IPS-18c (cell line): ENCODE measurements around the gene TMPRSS5.

ENCODE experiments used
- H3K4me3 ChIP-seq: 2 replicates; pipeline ENCODE4 v1.7.0; 2013; ENCODE audit warnings: low read depth, mild to moderate bottlenecking, low read length, moderate library complexity; ENCODE audit not compliant: insufficient read depth
- H3K9me3 ChIP-seq: one replicate; pipeline ENCODE4 v1.6.1; 2013; ENCODE audit warnings: mild to moderate bottlenecking, low read length, moderate library complexity; ENCODE audit not compliant: control insufficient read depth, insufficient read depth

Gene TMPRSS5

GRCh38 chr11:113647856-113648255, 58.3 kb downstream of the TMPRSS5 start:
- no peak overlapping the region for H3K4me3 ChIP-seq
- H3K9me3 ChIP-seq = peaks cover 4% of the 10 kb centered on the region

GRCh38 chr11:113647108-113647507, 59.0 kb downstream of the TMPRSS5 start:
- H3K9me3 ChIP-seq = peaks cover 4% of the 10 kb centered on the region
- no peak overlapping the region for H3K4me3 ChIP-seq

GRCh38 chr11:113645593-113646349, 60.3 kb downstream of the TMPRSS5 start:
- H3K4me3 ChIP-seq = no peak overlapping the region

DNA sequence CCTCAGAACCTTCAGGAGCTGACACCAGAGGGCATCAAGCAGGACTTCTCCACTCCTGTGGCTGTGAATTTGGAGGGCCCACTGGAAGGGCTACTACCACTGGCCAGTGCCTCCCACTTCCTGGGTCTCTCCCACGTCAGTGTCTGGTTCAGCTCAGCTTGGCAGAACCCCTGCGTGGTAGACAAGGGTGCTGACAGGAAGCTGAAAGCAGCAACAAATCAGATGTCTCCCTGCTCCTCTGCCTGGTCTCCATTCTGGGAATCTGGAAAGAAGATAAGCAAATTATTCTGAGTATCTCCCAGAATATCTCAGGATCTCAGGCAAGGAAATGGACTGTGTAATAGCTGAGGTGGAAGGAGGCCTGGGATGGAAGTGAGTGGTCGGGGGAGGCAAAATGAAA, 61.5 kb downstream of the TMPRSS5 start:
- Histone ChIP-seq H3K9me3 (peaks cover 2% of the 10 kb centered on the region), H3K4me3 (no peak overlapping the region)

More at GRCh38 chr11:113645593-113646349, 60.3 kb downstream of the TMPRSS5 start:
- H3K9me3 ChIP-seq = peaks cover 2% of the 10 kb centered on the region

DNA sequence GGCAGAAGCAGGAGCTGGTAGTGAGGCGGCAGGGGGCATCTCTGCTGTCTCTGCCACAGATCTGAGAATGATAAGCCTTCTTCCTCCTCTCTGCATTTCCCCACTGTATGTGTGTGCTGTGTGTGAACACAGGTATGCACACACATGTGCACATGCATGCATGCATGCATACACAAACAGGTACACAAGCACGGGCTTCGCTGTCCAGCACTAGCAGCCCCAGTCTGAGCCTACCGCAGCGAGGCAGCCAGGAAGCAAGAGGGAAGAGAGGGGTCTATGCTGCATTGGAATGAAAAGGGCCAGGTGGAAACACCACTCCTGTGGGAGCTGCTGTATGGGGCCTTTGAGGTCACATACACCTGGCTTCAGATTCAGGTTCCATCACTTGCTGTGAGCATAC, 62.4 kb downstream of the TMPRSS5 start:
- Histone ChIP-seq H3K4me3 (no peak overlapping the region), H3K9me3 (peaks cover 2% of the 10 kb centered on the region)

GRCh38 chr11:113643006-113643585, 63.0 kb downstream of the TMPRSS5 start:
- H3K4me3 ChIP-seq = no peak overlapping the region
- H3K9me3 ChIP-seq = no peaks in the 10 kb centered on the region

DNA sequence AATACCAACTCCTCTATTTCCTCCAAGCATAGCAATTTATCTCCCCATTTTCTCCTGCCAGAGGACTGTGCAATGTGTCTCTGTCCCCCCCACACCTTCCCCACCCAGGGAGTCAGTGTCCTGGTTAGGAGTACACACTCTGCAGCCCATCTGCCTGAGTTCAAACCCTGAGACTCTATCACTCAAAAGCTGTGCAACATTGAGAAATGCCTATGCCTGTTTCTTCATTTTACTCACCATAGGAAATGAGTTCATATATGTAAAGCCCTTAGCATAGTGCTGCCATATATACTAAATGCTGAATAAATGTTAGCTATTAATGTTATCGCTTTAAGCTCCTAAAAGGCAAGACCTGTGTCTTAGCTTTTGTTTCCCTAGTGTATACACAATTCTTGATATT, 64.0 kb downstream of the TMPRSS5 start:
- Histone ChIP-seq H3K9me3 (no peaks in the 10 kb centered on the region), H3K4me3 (no peak overlapping the region)

- Histone ChIP-seq H3K9me3 (peaks cover 2% of the 10 kb centered on the region), H3K4me3 (no peak overlapping the region)
These were observed 67.7 kb downstream of the TMPRSS5 start for GRCh38 chr11:113638376-113638775.

GRCh38 chr11:113637636-113638035, 68.5 kb downstream of the TMPRSS5 start:
- Histone ChIP-seq H3K4me3 (no peak overlapping the region), H3K9me3 (peaks cover 2% of the 10 kb centered on the region)
